Measurements from ENCODE around the gene IFNLR1.

The IFNLR1 gene

GRCh38 chr1:24152631-24153494 lies 34.2 kb downstream of the IFNLR1 start:
- no peak for FAIRE-seq
- no peak for DNase-seq (ENCODE audit: insufficient read length, low spot score)

DNA sequence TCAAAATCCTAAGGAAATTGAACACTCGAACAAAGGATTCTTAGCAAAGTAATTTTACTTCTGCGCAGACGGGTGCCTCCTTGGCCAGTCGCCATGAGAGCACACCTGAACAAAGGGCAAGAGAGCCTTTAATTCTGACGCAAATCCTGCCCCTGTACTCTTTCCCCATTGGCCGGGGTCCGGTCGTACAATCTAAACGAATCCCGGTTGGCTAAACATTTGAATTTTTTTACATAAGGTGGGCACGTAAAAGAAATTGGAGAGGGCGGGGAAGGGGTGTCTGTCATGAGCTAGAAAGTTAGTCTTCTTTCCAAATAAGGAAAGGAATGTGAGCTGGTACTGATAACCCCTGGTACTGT lies 35.9 kb downstream of the IFNLR1 start:
- FAIRE-seq = no peak
- no peak for DNase-seq (ENCODE audit: insufficient read length, low spot score)

GRCh38 chr1:24150234-24151174 lies 36.6 kb downstream of the IFNLR1 start:
- DNase-seq (ENCODE audit: insufficient read length, low spot score) (peak; percentile 79), FAIRE-seq (peak; percentile 79)

GRCh38 chr1:24149866-24150233 lies 37.2 kb downstream of the IFNLR1 start:
- FAIRE-seq (no peak), DNase-seq (ENCODE audit: insufficient read length, low spot score) (peak; percentile 48)

- no peak for FAIRE-seq
- no peak for DNase-seq (ENCODE audit: insufficient read length, low spot score)
Measured at GRCh38 chr1:24147816-24148215, 39.3 kb downstream of the IFNLR1 start.

GRCh38 chr1:24147194-24147593 lies 39.9 kb downstream of the IFNLR1 start:
- FAIRE-seq (no peak), DNase-seq (ENCODE audit: insufficient read length, low spot score) (no peak)

DNA sequence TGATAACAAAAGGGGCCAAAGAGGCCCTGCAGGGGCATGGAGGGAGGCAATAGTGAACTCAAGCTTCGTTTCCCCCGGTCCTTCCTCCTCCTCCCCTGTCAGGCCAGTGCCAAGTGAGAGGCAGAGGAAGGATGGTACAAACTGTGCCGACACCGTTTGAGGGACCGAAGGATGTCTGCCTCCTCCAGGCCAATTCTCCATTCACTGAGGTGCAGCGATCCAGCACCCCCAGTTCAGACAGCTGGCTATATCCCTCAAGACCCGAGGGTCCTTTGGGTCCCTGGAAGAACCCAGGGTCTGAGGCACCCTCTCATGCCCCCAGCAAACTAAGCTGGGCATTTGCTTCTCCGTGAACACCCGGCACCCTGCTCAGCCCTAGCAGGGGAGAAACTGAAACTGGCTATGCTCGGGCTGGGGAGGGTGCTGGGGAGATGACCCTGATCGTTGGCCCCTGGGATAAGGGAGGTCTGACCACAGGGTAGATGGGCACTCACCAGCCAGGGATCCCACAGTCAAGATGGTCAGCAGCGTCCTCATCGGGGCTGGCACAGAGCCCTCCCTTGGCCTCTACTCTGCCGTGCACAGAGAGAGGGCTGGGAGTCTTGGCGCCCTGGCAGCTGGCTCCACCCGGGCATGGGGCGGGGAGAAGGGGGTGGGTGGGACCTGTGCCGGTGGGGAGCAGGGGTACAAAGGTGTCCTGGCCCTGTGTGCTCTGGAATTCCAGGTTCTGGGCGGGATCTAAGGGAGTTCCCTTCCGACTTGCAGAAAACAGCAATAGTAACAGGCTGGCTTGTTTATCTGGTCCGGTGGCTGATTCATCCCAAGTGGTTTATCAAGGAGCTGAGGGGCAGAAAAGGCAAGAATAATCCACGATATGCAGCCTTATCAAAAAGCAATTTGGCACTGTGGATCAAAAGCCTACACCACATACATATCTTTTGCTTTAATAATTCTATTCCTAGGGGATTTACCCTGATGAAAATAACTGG lies 44.2 kb downstream of the IFNLR1 start, which contains the start of gene IL22RA1:
Gene IL22RA1, minus strand, starts transcription at position 595 of the 989 bp plus-strand sequence. Its CDS starts 58 bp downstream, at position 537.
- FAIRE-seq (no peak), DNase-seq (ENCODE audit: insufficient read length, low spot score) (no peak)

DNA sequence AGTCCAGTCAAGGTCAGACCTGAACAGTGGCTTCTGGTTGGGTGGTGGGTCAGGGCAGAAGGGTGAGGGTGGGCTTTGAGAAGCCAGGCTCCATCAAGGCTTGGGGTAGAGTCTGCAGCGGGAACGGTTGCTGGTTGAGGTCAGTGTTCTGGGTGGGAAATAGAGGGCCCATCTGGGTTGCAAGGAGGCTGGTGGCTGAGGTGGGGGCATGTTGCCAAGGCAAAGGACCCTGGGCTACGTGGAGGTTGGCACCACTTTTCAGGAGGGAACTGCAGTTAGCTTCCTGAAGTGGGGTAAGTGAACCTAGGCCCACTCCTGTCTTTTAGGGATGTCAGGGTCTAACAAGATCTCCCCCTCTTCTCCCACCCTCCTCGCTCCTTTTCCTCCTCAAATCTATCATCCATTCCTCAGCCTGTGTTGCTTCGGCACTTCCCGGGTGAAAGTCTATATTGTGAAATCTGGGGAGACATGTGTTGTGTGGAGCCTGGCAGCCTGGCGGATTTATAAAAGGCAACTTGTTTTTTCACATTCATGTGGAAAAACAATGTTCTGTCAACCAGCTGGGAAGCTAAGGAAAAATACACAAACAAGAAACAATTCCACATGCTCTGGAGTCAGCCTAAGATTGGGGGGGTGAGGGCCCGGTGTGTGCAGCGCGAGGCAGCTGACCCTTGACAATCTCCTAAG lies 45.6 kb downstream of the IFNLR1 start:
- DNase-seq (ENCODE audit: insufficient read length, low spot score) (no peak), FAIRE-seq (no peak)

DNA sequence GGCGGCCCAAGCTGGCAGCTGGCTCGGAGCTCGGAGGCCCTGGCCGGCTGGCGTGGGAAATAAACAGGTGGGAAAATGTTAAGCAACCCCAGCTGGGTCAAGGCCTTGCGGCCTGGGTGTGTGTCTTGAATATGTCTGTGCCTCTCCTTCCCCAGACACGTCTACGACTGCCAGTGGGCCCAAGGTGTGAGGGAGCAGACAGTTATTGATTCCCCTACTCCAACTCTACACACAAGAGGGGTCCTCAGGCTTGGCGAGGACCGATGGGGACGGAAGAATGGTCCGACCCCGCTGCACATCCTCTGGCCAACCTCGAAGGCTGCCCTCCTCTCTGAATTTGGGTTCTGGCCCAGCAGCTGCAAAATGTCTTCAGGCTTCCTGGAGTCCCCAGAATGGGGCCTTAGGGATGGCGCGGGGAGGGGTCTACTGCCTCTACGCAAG lies 46.3 kb downstream of the IFNLR1 start:
- no peak for FAIRE-seq
- no peak for DNase-seq (ENCODE audit: insufficient read length, low spot score)

DNA sequence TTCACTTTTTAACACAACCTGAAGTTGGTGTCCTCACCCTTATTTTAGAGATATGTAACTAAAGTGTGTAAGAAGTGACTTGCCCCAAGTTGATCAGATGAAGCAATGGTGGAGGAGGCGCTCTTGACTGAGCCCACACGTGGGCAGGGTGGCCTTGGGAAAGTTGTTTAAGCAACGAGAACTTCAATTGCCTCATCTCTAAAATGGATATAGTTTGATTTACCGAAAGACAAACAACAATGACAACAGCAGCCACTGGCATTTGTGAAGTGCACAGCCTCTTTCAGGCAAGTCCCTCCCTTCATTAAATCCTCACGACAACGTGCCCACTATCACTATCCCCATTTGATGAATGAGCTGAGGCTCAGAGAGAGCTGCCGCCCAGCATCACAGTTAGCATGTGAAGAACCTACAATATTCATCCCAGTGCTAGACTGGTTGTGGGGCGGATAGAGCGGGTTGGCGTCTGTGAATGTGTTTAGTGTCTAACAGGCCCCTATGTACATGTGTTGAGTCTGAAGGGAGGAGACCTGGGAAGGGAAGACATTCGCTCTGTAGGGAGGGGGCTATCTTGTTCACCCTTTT lies 47.2 kb downstream of the IFNLR1 start:
- DNase-seq (ENCODE audit: insufficient read length, low spot score) = no peak
- no peak for FAIRE-seq

- no peak for DNase-seq (ENCODE audit: insufficient read length, low spot score)
- FAIRE-seq = no peak
Measured at GRCh38 chr1:24139222-24139489, 47.9 kb downstream of the IFNLR1 start.

GRCh38 chr1:24138476-24139221 lies 48.4 kb downstream of the IFNLR1 start:
- FAIRE-seq = no peak
- no peak for DNase-seq (ENCODE audit: insufficient read length, low spot score)

DNA sequence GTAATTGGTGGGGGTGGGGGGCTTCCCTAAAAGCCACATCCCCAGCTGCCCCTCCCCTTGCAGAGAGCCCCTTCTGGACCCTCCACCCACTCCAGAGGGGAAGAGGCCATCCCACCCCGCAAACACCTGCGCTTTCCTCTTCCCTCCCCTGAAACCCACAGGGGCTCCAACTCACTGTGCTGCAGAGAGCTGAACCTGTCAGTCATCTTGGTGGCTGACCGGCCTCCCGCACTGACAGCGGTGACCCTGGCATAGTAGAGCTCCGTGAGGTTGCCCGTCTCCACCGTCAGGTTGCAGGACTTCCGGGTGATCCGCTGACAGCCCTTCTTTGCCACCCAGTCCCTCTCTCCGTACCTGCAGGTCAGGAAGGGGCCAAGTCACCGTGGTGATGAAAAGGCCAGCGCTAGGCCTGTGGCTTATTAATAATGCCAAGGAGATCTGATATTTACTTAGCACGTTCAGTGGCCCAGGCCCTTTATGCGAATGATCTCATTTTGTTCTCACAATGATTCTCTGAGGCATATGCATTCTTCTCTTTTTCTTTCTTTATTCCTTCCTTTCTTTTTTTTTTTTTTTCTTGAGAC lies 50.0 kb downstream of the IFNLR1 start:
- FAIRE-seq = no peak
- no peak for DNase-seq (ENCODE audit: insufficient read length, low spot score)

DNA sequence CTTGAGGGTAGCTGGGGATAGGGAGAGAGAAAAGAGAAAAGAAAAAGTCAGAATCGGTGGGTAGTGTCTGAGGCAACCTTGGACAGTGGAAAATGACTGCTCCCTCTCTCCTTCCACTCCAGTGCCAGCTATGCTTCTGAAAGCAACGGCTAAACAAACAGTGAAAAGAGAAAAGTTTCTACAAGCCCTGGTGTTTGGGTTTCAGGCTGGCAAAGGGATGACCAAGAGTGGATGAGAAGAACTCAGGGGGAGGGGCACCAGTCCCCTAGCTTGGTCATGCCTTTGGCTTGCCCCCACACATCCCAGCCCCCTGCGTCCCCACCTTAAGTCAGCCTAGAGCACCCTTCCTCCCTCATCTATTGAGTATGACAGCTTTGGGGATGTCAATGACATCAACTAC lies 52.7 kb downstream of the IFNLR1 start:
- FAIRE-seq (no peak), DNase-seq (ENCODE audit: insufficient read length, low spot score) (no peak)

DNA sequence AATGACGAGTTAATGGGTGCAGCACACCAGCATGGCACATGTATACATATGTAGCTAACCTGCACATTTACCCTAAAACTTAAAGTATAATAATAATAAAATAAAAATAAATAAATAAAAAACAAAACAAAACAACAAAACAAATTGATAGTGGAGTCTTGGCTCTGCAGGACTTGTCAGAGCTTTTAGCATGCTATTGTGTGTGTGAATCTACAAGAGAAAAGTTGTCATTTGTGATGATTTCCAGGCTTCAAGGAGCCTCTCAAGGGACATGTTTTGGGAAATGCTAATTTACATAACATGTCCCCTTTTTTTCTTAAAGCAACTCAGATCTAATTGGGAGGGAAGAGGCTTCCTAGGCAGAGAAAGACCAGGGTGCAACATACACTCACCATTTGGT lies 53.3 kb downstream of the IFNLR1 start:
- FAIRE-seq (no peak), DNase-seq (ENCODE audit: insufficient read length, low spot score) (no peak)

- FAIRE-seq (no peak), DNase-seq (ENCODE audit: insufficient read length, low spot score) (no peak)
Measured at GRCh38 chr1:24130385-24130784, 56.7 kb downstream of the IFNLR1 start.

DNA sequence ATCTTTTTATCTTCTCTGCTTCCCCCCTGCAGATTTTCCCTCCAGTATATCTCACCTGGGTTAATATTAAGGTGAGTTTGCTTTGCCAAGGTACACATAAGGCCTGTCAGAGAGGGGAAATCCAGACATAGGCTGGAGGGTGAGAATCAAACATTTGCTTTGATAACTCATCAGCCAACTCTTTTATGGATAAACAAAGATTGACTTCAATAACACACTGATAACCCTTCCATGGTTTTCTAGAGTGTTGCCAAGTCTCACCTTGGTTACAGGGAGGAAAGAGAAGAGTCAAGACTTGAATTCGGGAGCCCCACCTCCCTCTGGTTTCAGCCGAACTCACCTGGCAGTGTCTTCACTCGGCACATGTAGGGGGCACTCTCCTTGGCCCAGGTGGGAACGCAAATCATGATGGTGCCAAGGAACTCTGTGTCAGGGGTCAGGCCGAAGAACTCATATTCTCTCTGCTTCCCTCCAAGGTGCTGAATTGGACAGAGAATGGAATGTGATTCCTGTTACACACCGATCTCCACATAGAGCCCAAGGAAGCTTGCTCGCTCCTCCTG lies 59.2 kb downstream of the IFNLR1 start:
- DNase-seq (ENCODE audit: insufficient read length, low spot score) = no peak
- no peak for FAIRE-seq

DNA sequence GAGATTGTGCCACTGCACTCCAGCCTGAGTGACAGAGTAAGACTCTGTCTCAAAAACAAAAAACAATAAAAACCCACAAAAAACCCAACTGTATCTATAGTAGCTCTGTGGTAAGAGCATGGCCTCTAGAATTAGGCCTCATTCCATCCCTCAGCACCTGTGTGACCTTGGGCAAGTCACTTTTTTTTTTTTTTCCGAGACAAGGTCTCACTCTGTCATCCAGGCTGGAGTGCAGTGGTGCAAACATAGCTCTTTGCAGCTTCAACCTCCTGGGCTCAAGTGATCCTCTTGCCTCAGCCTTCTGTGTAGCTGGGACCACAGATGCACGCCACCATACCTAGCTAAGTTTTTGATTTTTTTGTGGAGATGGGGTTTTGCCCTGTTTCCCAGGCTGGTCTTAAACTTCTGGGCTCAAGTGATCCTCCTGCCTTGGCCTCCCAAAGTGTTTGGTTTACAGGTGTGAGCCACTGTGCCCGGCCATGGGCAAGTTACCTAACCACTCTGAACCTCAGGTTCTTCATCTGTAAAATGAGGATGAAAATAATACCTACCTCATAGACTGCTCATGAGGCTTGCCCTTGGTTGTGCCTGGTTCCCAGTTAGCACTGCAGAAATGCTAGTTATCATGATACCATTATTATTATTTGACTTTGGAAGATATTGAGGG lies 59.8 kb downstream of the IFNLR1 start:
- FAIRE-seq = no peak
- DNase-seq (ENCODE audit: insufficient read length, low spot score) = no peak
